HepG2 (cell line): ENCODE data around the gene ARFGAP3. TPM values are rescaled to one million over a fixed set of nuclear protein-coding genes. Genes with fewer than 3 reads are reported as not detected.

Experiments
- ATAC-seq: fragments of 200-7000 bp; cut with Tn5 transposase; 3 replicates; pipeline ENCODE4 v1.9.1; 2020; ENCODE audit warnings: mild to moderate bottlenecking, moderate library complexity
- BruUV-seq: library from RNA; stranded (reverse); fragments of 400-500 nt; replicated peaks from 2 replicates; lab custom pipeline; 2021; lab: Mats Ljungman, UMichigan
- CTCF ChIA-PET: fragments of 300-600 bp; formaldehyde crosslinking; extraction: SDS; loops from one replicate; lab custom pipeline; 2021; ENCODE audit warnings: low total read pairs, inconsistent platforms, low intra/inter-chr PET ratio; lab: Yijun Ruan, JAX
- POLR2A ChIA-PET: fragments of 350-600 bp; sonication (Branson Sonifier 250); formaldehyde crosslinking; loops from one replicate; lab custom pipeline; 2020; ENCODE audit warnings: antibody characterized with exemption, inconsistent platforms; lab: Yijun Ruan, JAX
- DNase-seq: peaks from one replicate; pipeline ENCODE4 v3.0.0-alpha.2; 2015; ENCODE audit warnings: low spot score
- FAIRE-seq: peaks from 3 replicates; lab custom pipeline; 2011; peaks lifted over from hg19 to GRCh38; lab: Jason Lieb, UNC
- H2AFZ ChIP-seq: one replicate; pipeline ENCODE4 v1.6.1; 2011; ENCODE audit warnings: low read length, inconsistent platforms
- H3K27ac ChIP-seq: fragments of 300-600 bp; 3 replicates; pipeline ENCODE4 v1.8.0; 2011; ENCODE audit warnings: mixed run types, mild to moderate bottlenecking, mixed read lengths, low read length, inconsistent platforms; ENCODE audit not compliant: insufficient read depth; ENCODE audit errors: extremely low read length
- H3K27me3 ChIP-seq, 2 experiments: fragments of 200-600 bp in 1 of 2; 2 replicates in 1 of 2; 3 replicates in 1 of 2; pipeline versions ENCODE4 v1.6.0 to v1.8.0; 2011; ENCODE audit warnings: low read length in 2 of 2, mild to moderate bottlenecking in 2 of 2, moderate library complexity in 2 of 2, inconsistent platforms in 1 of 2; ENCODE audit not compliant: insufficient read depth in 2 of 2, control insufficient read depth in 1 of 2
- H3K36me3 ChIP-seq, 2 experiments: fragments of 200-600 bp in 1 of 2; replicated peaks in 1 of 2; 2 replicates in 1 of 2; 3 replicates in 1 of 2; pipeline versions ENCODE4 v1.5.1 to v1.8.0; 2011; ENCODE audit warnings: low read length in 2 of 2, inconsistent platforms in 1 of 2; ENCODE audit not compliant: insufficient read depth in 2 of 2, control insufficient read depth in 1 of 2
- H3K4me1 ChIP-seq: 2 replicates; pipeline ENCODE4 v1.5.1; 2012; ENCODE audit warnings: low read length, inconsistent platforms; ENCODE audit not compliant: insufficient read depth
- H3K4me2 ChIP-seq: 2 replicates; pipeline ENCODE4 v1.6.0; 2011; ENCODE audit warnings: low read depth, low read length, inconsistent platforms
- H3K4me3 ChIP-seq, 3 experiments: fragments of 200-600 bp in 1 of 3; sonication (generic), shearing (Covaris generic) in 1 of 3; replicated peaks in 1 of 3; 2 replicates each; pipeline ENCODE4 v1.5.1; 2011 to 2016; ENCODE audit warnings: low read length in 3 of 3, inconsistent platforms in 2 of 3, low read depth in 2 of 3, mild to moderate bottlenecking in 2 of 3, control low read depth in 1 of 3, mixed read lengths in 1 of 3; ENCODE audit not compliant: insufficient read depth in 1 of 3
- H3K79me2 ChIP-seq: one replicate; pipeline ENCODE4 v1.6.1; 2011; ENCODE audit warnings: low read length, inconsistent platforms; ENCODE audit not compliant: insufficient read depth
- H3K9ac ChIP-seq: 2 replicates; pipeline ENCODE4 v1.6.0; 2011; ENCODE audit warnings: mild to moderate bottlenecking, low read depth, low read length, inconsistent platforms; ENCODE audit not compliant: insufficient read depth
- H3K9me3 ChIP-seq: 2 replicates; pipeline ENCODE4 v1.5.1; 2012; ENCODE audit warnings: mild to moderate bottlenecking, low read length
- H4K20me1 ChIP-seq: 2 replicates; pipeline ENCODE4 v1.6.0; 2011; ENCODE audit warnings: inconsistent platforms, mild to moderate bottlenecking, low read length, moderate library complexity; ENCODE audit not compliant: insufficient read depth
- CBX5 ChIP-seq: sonication (generic); formaldehyde crosslinking; IDR thresholded peaks from 2 replicates; pipeline ENCODE4 v1.4.0; 2020; ENCODE audit warnings: missing genetic modification reagents, borderline replicate concordance
- NCOA1 ChIP-seq: sonication (generic); formaldehyde crosslinking; IDR thresholded peaks from 2 replicates; pipeline ENCODE4 v1.9.0; 2021; ENCODE audit warnings: missing genetic modification reagents
- POGK ChIP-seq: sonication (generic); formaldehyde crosslinking; conservative IDR thresholded peaks from 2 replicates; pipeline ENCODE4 v1.8.0; 2022; ENCODE audit warnings: mild to moderate bottlenecking, moderate library complexity, missing genetic modification reagents
- RERE ChIP-seq: IDR thresholded peaks from 2 replicates; pipeline ENCODE4 v1.6.1; 2016; ENCODE audit warnings: low read depth, missing genetic modification reagents, missing compliant biosample characterization
- TBL1XR1 ChIP-seq: fragments of 150-350 bp; IDR thresholded peaks from 2 replicates; pipeline ENCODE4 v1.6.1; 2014; ENCODE audit warnings: borderline replicate concordance, low read length; ENCODE audit not compliant: partially characterized antibody
- TCF7 ChIP-seq: sonication (generic); IDR thresholded peaks from 2 replicates; pipeline ENCODE4 v1.6.1; 2016; ENCODE audit warnings: antibody characterized with exemption, low read depth
- TOPORS ChIP-seq: sonication (generic); formaldehyde crosslinking; IDR thresholded peaks from 2 replicates; pipeline ENCODE4 v1.8.0; 2023; ENCODE audit warnings: mild to moderate bottlenecking, missing genetic modification reagents
- ZNF280B ChIP-seq: sonication (generic); formaldehyde crosslinking; IDR thresholded peaks from 2 replicates; pipeline ENCODE4 v1.5.0; 2020; ENCODE audit warnings: missing genetic modification reagents, mild to moderate bottlenecking, borderline replicate concordance
- ZNF768 ChIP-seq: sonication (generic); formaldehyde crosslinking; IDR thresholded peaks from 2 replicates; pipeline ENCODE4 v1.4.0; 2020; ENCODE audit warnings: missing genetic modification reagents
- ZNF782 ChIP-seq: sonication (generic); formaldehyde crosslinking; IDR thresholded peaks from 2 replicates; pipeline ENCODE4 v1.4.0; 2020; ENCODE audit warnings: missing genetic modification reagents, mild to moderate bottlenecking, borderline replicate concordance
- WGBS: methylation state at CpG from one replicate; pipeline ENCODE4 v1.1.6; 2017; ENCODE audit warnings: low lambda C conversion rate; 5-methylcytosine and 5-hydroxymethylcytosine counted together
- in situ Hi-C: cut with HindIII; loops from 2 replicates; pipeline ENCODE4 v1.10.0; 2017; ENCODE audit warnings: low pct_unique_long_range_greater_than_20kb; ENCODE audit not compliant: extremely low pct_ligation_motif_present
- intact Hi-C: fragments of 100-400 bp; cut with micrococcal nuclease; formaldehyde crosslinking; loops from one replicate; pipeline ENCODE4 v1.10.0; 2022; ENCODE audit not compliant: unreplicated experiment
- polyA plus RNA-seq, 8 experiments: library from polyadenylated mRNA; depleted of rRNA in 3 of 8; stranded (reverse) in 7 of 8; unstranded in 1 of 8; fragments of >200 nt; fragmentation: Illumina TruSeq in 4 of 8; extraction: Trizol in 4 of 8; gene quantifications; 2 replicates each; pipeline versions ENCODE4 v1.2.1 to v1.2.3, GENCODE V29; 2011 to 2016; ENCODE audit warnings: low read depth in 4 of 8, missing spikeins in 1 of 8, mixed read lengths in 1 of 8; ENCODE audit not compliant: insufficient read depth in 1 of 8
- total RNA-seq, 5 experiments: library from RNA; depleted of rRNA; stranded (reverse); fragments of >200 nt; fragmentation: Illumina TruSeq; extraction: Trizol; gene quantifications; 2 replicates each; pipeline ENCODE4 v1.2.3, GENCODE V29; 2016; ENCODE audit warnings: low read depth in 1 of 5

The ARFGAP3 gene
- total and polyA plus RNA-seq, 2 of the 13 experiments (the other 11 are each of a cell fraction or from before 2014, with no cell fraction given): 41.7 to 61.6 TPM

GRCh38 chr22:42881982-42882656 is 25.0 kb upstream of the ARFGAP3 start:
- no TSS peak for BruUV-seq
- TF ChIP-seq TOPORS (CRISPR knock-in tag) (no peak), ZNF768 (CRISPR knock-in tag) (no peak), ZNF782 (CRISPR knock-in tag) (no peak), ZNF280B (no peak), RERE (CRISPR knock-in tag) (no peak), TCF7 (no peak), TBL1XR1 (no peak), POGK (CRISPR knock-in tag) (no peak), CBX5 (CRISPR knock-in tag) (no peak), NCOA1 (CRISPR knock-in tag) (no peak)
- intact Hi-C loops: no loop called here
- no peak for ATAC-seq
- no peak overlapping the region for H2AFZ ChIP-seq
- no peaks in the 10 kb centered on the region for H3K4me1 ChIP-seq
- 88% methylated on average over 7 of the region's 10 CpGs for WGBS
- H3K9ac ChIP-seq: no peak overlapping the region
- H3K4me2 ChIP-seq: no peak overlapping the region
- no peak for FAIRE-seq
- H3K27me3 ChIP-seq: no peaks in the 10 kb centered on the region
- H4K20me1 ChIP-seq: no peaks in the 10 kb centered on the region
- peaks cover 60 to 100% of the 10 kb centered on the region in 2 experiments for H3K36me3 ChIP-seq
- no peaks in the 10 kb centered on the region for H3K79me2 ChIP-seq
- no peaks in the 10 kb centered on the region for H3K9me3 ChIP-seq
- ChIA-PET CTCF (no interaction called here), POLR2A (no interaction called here)
- H3K27ac ChIP-seq: no peak overlapping the region
- no peak overlapping the region for H3K4me3 ChIP-seq
- no peak for DNase-seq
- in situ Hi-C loops: no loop called here
